Kidney (tissue), 14 donors: ENCODE measurements around the gene TUBGCP5. TPM values are rescaled to one million over a fixed set of nuclear protein-coding genes. Genes with fewer than 3 reads are reported as not detected.

Experiments used
- DNase-seq, 5 donors: peaks; one replicate each; pipeline ENCODE4 v3.0.0-alpha.2; 2013 to 2020
- FAIRE-seq: peaks from 2 replicates; lab custom pipeline; 2012; peaks lifted over from hg19 to GRCh38; lab: Jason Lieb, UNC
- H3K27ac ChIP-seq, 2 donors: one replicate each; pipeline ENCODE4 v1.7.0; 2013; ENCODE audit warnings: low read depth in 2 of 2, low read length in 2 of 2, inconsistent platforms in 1 of 2
- H3K27me3 ChIP-seq: one replicate; pipeline ENCODE4 v1.7.1; 2013; ENCODE audit warnings: low read length, inconsistent platforms; ENCODE audit not compliant: control insufficient read depth, insufficient read depth
- H3K36me3 ChIP-seq, 3 donors: one replicate each; pipeline versions ENCODE4 v1.7.0 to v1.7.1; 2013; ENCODE audit warnings: low read length in 3 of 3, control low read depth in 1 of 3, inconsistent platforms in 1 of 3; ENCODE audit not compliant: insufficient read depth in 3 of 3, control insufficient read depth in 2 of 3
- H3K4me1 ChIP-seq, 3 donors: one replicate each; pipeline versions ENCODE4 v1.7.0 to v1.7.1; 2013; ENCODE audit warnings: low read length in 3 of 3, inconsistent platforms in 1 of 3, low read depth in 1 of 3; ENCODE audit not compliant: control insufficient read depth in 2 of 3, insufficient read depth in 2 of 3
- H3K4me3 ChIP-seq, 3 donors: one replicate each; pipeline versions ENCODE4 v1.7.0 to v1.8.1; 2013; ENCODE audit warnings: low read length in 3 of 3, control low read depth in 1 of 3, inconsistent platforms in 1 of 3
- H3K9ac ChIP-seq, 3 donors: one replicate each; pipeline versions ENCODE4 v1.7.0 to v1.7.1; 2013; ENCODE audit warnings: low read length in 3 of 3, control low read depth in 1 of 3, inconsistent platforms in 1 of 3
- H3K9me3 ChIP-seq, 3 donors: one replicate each; pipeline versions ENCODE4 v1.7.0 to v1.7.1; 2013; ENCODE audit warnings: low read length in 3 of 3, control low read depth in 1 of 3, inconsistent platforms in 1 of 3; ENCODE audit not compliant: control insufficient read depth in 2 of 3, insufficient read depth in 1 of 3
- CTCF ChIP-seq: IDR thresholded peaks from 3 replicates; pipeline ENCODE4 v1.5.1; 2012; ENCODE audit warnings: mild to moderate bottlenecking, moderate library complexity, borderline replicate concordance; ENCODE audit not compliant: insufficient read depth; ENCODE audit errors: extremely low read depth
- intact Hi-C: fragments of 100-400 bp; cut with DNase I; formaldehyde crosslinking; loops from one replicate; pipeline ENCODE4 v1.11.1; 2022
- polyA plus RNA-seq: library from polyadenylated mRNA; stranded (reverse); fragments of 350-450 nt; fragmentation: Illumina TruSeq; extraction: RNeasy Lipid Tissue Mini Kit (QIAGEN cat#74804); gene quantifications from one replicate; pipeline ENCODE4 v1.2.3, GENCODE V29; 2014; ENCODE audit warnings: low read depth, low replicate concordance; ENCODE audit not compliant: insufficient read depth
- total RNA-seq: library from RNA; stranded (reverse); fragmentation: NEBNext Ultra II Directional; extraction: Animal tissue kit (Norgen Biotek cat#: 25700); gene quantifications from one replicate; pipeline ENCODE4 v1.2.1, GENCODE V29; 2021
- donor health status: control.
- donor health status: control.
- donor health status: control.
- donor health status: control.
- donor health status: control.
- donor health status: DM: yes; HTN: yes; CAD: no.
- donor health status: Normal renal cell carcinoma (clear cell type).

TUBGCP5 gene
- total and polyA plus RNA-seq, 2 donors from 2014 or later = 4.7 to 19.1 TPM

DNA sequence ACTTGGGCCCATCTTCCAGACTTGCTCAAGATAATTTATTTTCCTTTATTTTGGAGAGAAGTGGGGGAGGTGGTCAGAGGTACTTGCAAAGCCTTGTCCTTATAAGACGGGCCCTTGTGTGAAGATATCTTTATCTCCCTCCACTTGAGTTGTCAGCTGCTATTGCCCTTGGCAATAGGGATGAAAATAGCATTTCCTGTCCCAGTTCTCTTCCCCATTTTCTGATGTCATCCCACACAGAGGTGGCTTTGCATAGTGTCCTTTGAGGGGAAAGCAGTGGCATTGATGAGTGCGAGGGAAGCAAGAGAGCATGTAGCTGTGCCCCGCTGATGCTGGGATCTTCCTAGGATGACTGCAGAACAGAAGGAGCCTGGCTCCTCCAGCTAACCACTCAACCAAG, 41.9 kb upstream of the TUBGCP5 start:
- H3K4me1 ChIP-seq = no peaks in the 10 kb centered on the region
- no peak for DNase-seq
- no peak for TF ChIP-seq CTCF
- intact Hi-C loops = no loop called here
- H3K27ac ChIP-seq = no peak overlapping the region
- no peaks in the 10 kb centered on the region for H3K9me3 ChIP-seq
- H3K27me3 ChIP-seq = no peaks in the 10 kb centered on the region
- no peak for FAIRE-seq
- H3K4me3 ChIP-seq = no peak overlapping the region
- H3K9ac ChIP-seq = no peak overlapping the region
- no peaks in the 10 kb centered on the region for H3K36me3 ChIP-seq

GRCh38 chr15:23079766-23080165, 40.4 kb upstream of the TUBGCP5 start:
- no peak for TF ChIP-seq CTCF
- FAIRE-seq (no peak), DNase-seq (no peak)
- Histone ChIP-seq H3K27me3 (no peaks in the 10 kb centered on the region), H3K27ac (no peak overlapping the region), H3K9ac (no peak overlapping the region), H3K4me1 (no peaks in the 10 kb centered on the region), H3K4me3 (no peak overlapping the region), H3K36me3 (no peaks in the 10 kb centered on the region), H3K9me3 (no peaks in the 10 kb centered on the region)
- intact Hi-C loops = no loop called here

GRCh38 chr15:23075927-23076326, 36.6 kb upstream of the TUBGCP5 start:
- no peaks in the 10 kb centered on the region for H3K4me1 ChIP-seq
- no peaks in the 10 kb centered on the region for H3K27me3 ChIP-seq
- H3K27ac ChIP-seq = no peak overlapping the region
- TF ChIP-seq CTCF = no peak
- no peaks in the 10 kb centered on the region for H3K36me3 ChIP-seq
- no peak overlapping the region for H3K9ac ChIP-seq
- FAIRE-seq = no peak
- DNase-seq = no peak
- intact Hi-C loops = no loop called here
- H3K9me3 ChIP-seq = no peaks in the 10 kb centered on the region
- no peak overlapping the region for H3K4me3 ChIP-seq

- FAIRE-seq = no peak
- no peaks in the 10 kb centered on the region for H3K36me3 ChIP-seq
- intact Hi-C loops = no loop called here
- no peak overlapping the region for H3K4me3 ChIP-seq
- TF ChIP-seq CTCF = no peak
- no peak overlapping the region for H3K27ac ChIP-seq
- H3K27me3 ChIP-seq = no peaks in the 10 kb centered on the region
- DNase-seq = no peak
- H3K9me3 ChIP-seq = no peaks in the 10 kb centered on the region
- H3K4me1 ChIP-seq = no peaks in the 10 kb centered on the region
- H3K9ac ChIP-seq = no peak overlapping the region
Measured at GRCh38 chr15:23074684-23075083, 35.3 kb upstream of the TUBGCP5 start.
